Mammary epithelial cell (primary cell): Measurements from ENCODE around the gene TMEM255B.

Source experiments
- CTCF ChIP-seq, 2 donors: IDR thresholded peaks in 1 of 2; conservative IDR thresholded peaks in 1 of 2; 2 replicates each; pipeline ENCODE4 v1.5.1; 2011 to 2012; ENCODE audit warnings: inconsistent platforms in 2 of 2, low read length in 2 of 2, mild to moderate bottlenecking in 2 of 2, control low read depth in 1 of 2, low read depth in 1 of 2; ENCODE audit not compliant: insufficient read depth in 1 of 2; ENCODE audit errors: extremely low read depth in 1 of 2
- EZH2 ChIP-seq: IDR thresholded peaks from 2 replicates; pipeline ENCODE4 v1.6.1; 2012; ENCODE audit warnings: low read length, inconsistent platforms, borderline replicate concordance

GRCh38 chr13:113736258-113736731 is 22.7 kb upstream of the TMEM255B start:
- TF ChIP-seq CTCF (conservative IDR thresholded peaks at IDR 0.05 in 1 of 2, IDR thresholded peaks at IDR 0.05 in 1 of 2; ENCODE audit: extremely low read depth in 1 of 2, insufficient read depth in 1 of 2, low read depth in 1 of 2, low read length in 2 of 2) (no peak), EZH2 (no peak)
